ENCODE results near the gene ACTL10. TPM values are rescaled to one million over a fixed set of nuclear protein-coding genes. Genes with fewer than 3 reads are reported as not detected.

Gene ACTL10
- total and polyA plus RNA-seq, 2 of the 13 experiments (the other 11 are each of a cell fraction or from before 2014, with no cell fraction given): not detected

DNA sequence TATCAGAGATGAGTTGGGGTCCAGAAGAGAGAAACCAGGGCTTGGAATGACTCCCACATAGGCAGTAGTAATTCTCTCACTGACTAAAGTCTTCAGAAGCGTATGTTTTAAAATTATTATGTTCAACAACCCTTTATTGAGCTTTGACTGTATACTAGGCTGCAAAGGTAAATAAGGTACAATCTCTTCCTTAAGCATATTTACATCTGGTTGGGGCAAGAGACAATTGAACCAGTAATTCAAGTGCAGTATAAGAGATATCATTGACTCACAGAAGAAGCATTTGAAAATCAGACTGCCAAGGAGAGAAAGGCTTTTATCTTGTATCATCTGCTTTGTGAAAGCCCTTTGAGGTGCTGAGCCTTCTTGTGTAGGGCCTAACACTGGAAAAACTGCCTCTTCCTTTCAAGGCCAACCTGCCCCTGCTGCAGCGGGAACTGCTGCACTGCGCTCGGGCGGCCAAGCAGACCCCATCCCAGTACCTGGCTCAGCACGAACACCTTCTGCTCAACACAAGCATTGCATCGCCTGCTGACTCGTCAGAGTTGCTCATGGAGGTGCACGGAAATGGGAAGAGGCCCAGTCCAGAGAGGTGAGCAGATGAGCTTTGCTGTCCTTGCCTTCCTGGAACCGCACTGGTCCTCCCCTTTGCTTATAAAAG, 43.9 kb upstream of the ACTL10 start (continued):
- TF ChIP-seq ZBTB40 (IDR thresholded peaks at IDR 0.05): no peak
- TF ChIP-seq ZBTB40 (CRISPR knock-in tag; IDR thresholded peaks at IDR 0.05): no peak
- peak; percentile 58; the same call in 1 of the 2 replicates for TF ChIP-seq ZNF547 (CRISPR knock-in tag; IDR thresholded peaks at IDR 0.05)
- TF ChIP-seq ZNF552 (CRISPR knock-in tag; IDR thresholded peaks at IDR 0.05; ENCODE audit: borderline replicate concordance): no peak
